ENCODE measurements around the gene APOBEC3B. TPM values are rescaled to one million over a fixed set of nuclear protein-coding genes. Genes with fewer than 3 reads are reported as not detected.

The APOBEC3B gene
- total and polyA plus RNA-seq, 9 of the 15 experiments (the other 6 are each of a cell fraction or from before 2014, with no cell fraction given): 5.9 to 166 (median 43.2) TPM

- no peak overlapping the region for H3K4me2 ChIP-seq (ENCODE audit: insufficient read depth, low read length)
- DNase-seq (ENCODE audit: extremely low read depth in 1 of 4, low spot score in 3 of 4) (no peak), ATAC-seq (no peak), FAIRE-seq (no peak)
- TF ChIP-seq SMARCA5 (IDR thresholded peaks at IDR 0.05): no peak
- no peak for TF ChIP-seq CBFA2T2 (conservative IDR thresholded peaks at IDR 0.05)
- TF ChIP-seq NUFIP1 (IDR thresholded peaks at IDR 0.05; ENCODE audit: partially characterized antibody): no peak
- TF ChIP-seq, protein P1, sequence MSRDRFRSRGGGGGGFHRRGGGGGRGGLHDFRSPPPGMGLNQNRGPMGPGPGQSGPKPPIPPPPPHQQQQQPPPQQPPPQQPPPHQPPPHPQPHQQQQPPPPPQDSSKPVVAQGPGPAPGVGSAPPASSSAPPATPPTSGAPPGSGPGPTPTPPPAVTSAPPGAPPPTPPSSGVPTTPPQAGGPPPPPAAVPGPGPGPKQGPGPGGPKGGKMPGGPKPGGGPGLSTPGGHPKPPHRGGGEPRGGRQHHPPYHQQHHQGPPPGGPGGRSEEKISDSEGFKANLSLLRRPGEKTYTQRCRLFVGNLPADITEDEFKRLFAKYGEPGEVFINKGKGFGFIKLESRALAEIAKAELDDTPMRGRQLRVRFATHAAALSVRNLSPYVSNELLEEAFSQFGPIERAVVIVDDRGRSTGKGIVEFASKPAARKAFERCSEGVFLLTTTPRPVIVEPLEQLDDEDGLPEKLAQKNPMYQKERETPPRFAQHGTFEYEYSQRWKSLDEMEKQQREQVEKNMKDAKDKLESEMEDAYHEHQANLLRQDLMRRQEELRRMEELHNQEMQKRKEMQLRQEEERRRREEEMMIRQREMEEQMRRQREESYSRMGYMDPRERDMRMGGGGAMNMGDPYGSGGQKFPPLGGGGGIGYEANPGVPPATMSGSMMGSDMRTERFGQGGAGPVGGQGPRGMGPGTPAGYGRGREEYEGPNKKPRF (IDR thresholded peaks at IDR 0.05; ENCODE audit: low read depth, low read length): no peak
- TF ChIP-seq, protein P2, sequence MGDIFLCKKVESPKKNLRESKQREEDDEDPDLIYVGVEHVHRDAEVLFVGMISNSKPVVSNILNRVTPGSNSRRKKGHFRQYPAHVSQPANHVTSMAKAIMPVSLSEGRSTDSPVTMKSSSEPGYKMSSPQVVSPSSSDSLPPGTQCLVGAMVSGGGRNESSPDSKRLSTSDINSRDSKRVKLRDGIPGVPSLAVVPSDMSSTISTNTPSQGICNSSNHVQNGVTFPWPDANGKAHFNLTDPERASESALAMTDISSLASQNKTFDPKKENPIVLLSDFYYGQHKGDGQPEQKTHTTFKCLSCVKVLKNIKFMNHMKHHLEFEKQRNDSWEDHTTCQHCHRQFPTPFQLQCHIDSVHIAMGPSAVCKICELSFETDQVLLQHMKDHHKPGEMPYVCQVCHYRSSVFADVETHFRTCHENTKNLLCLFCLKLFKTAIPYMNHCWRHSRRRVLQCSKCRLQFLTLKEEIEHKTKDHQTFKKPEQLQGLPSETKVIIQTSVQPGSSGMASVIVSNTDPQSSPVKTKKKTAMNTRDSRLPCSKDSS (IDR thresholded peaks at IDR 0.05; ENCODE audit: low read depth, partially characterized antibody): no peak
- no peak for TF ChIP-seq RCOR1 (IDR thresholded peaks at IDR 0.05; ENCODE audit: borderline replicate concordance in 1 of 2, low read depth in 2 of 2, low read length in 2 of 2)
- TF ChIP-seq PRPF4 (IDR thresholded peaks at IDR 0.05; ENCODE audit: insufficient read depth, low read depth, low read length, poor library complexity, severe bottlenecking): no peak
- no peak for TF ChIP-seq ADNP (tag; IDR thresholded peaks at IDR 0.05)
- TF ChIP-seq ZC3H4 (CRISPR knock-in tag; IDR thresholded peaks at IDR 0.05; ENCODE audit: borderline replicate concordance): no peak
- TF ChIP-seq, protein P3, sequence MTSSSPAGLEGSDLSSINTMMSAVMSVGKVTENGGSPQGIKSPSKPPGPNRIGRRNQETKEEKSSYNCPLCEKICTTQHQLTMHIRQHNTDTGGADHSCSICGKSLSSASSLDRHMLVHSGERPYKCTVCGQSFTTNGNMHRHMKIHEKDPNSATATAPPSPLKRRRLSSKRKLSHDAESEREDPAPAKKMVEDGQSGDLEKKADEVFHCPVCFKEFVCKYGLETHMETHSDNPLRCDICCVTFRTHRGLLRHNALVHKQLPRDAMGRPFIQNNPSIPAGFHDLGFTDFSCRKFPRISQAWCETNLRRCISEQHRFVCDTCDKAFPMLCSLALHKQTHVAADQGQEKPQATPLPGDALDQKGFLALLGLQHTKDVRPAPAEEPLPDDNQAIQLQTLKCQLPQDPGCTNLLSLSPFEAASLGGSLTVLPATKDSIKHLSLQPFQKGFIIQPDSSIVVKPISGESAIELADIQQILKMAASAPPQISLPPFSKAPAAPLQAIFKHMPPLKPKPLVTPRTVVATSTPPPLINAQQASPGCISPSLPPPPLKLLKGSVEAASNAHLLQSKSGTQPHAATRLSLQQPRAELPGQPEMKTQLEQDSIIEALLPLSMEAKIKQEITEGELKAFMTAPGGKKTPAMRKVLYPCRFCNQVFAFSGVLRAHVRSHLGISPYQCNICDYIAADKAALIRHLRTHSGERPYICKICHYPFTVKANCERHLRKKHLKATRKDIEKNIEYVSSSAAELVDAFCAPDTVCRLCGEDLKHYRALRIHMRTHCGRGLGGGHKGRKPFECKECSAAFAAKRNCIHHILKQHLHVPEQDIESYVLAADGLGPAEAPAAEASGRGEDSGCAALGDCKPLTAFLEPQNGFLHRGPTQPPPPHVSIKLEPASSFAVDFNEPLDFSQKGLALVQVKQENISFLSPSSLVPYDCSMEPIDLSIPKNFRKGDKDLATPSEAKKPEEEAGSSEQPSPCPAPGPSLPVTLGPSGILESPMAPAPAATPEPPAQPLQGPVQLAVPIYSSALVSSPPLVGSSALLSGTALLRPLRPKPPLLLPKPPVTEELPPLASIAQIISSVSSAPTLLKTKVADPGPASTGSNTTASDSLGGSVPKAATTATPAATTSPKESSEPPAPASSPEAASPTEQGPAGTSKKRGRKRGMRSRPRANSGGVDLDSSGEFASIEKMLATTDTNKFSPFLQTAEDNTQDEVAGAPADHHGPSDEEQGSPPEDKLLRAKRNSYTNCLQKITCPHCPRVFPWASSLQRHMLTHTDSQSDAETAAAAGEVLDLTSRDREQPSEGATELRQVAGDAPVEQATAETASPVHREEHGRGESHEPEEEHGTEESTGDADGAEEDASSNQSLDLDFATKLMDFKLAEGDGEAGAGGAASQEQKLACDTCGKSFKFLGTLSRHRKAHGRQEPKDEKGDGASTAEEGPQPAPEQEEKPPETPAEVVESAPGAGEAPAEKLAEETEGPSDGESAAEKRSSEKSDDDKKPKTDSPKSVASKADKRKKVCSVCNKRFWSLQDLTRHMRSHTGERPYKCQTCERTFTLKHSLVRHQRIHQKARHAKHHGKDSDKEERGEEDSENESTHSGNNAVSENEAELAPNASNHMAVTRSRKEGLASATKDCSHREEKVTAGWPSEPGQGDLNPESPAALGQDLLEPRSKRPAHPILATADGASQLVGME (CRISPR knock-in tag; IDR thresholded peaks at IDR 0.05): no peak
- TF ChIP-seq ZNF778 (CRISPR knock-in tag; IDR thresholded peaks at IDR 0.05): no peak
- no peak overlapping the region for H2AFZ ChIP-seq (ENCODE audit: low read depth, low read length)
- no peaks in the 10 kb centered on the region for H3K9me1 ChIP-seq (ENCODE audit: control insufficient read depth, insufficient read depth, low read length)
- peaks cover 3 to 15% of the 10 kb centered on the region in 2 experiments; a peak in 3 of 5 replicates for H3K4me1 ChIP-seq (replicated peaks in 1 of 2; ENCODE audit: control insufficient read depth in 2 of 2, insufficient read depth in 2 of 2, low read length in 2 of 2)
- no peaks in the 10 kb centered on the region for H4K20me1 ChIP-seq (replicated peaks; ENCODE audit: control insufficient read depth, insufficient read depth, low read length)
- intact Hi-C loops (cut with micrococcal nuclease) (no loop called here), in situ Hi-C loops (cut with MboI) (no loop called here)
- no peaks in the 10 kb centered on the region for H3K27me3 ChIP-seq (ENCODE audit: control insufficient read depth in 2 of 2, insufficient read depth in 2 of 2, low read length in 2 of 2)
- no peak overlapping the region for H3K4me3 ChIP-seq
- peaks cover 11% of the 10 kb centered on the region; the same call in 1 of the 3 replicates for H3K36me3 ChIP-seq (ENCODE audit: control insufficient read depth, insufficient read depth, low read length)
- no peaks in the 10 kb centered on the region for H3K9me3 ChIP-seq (replicated peaks; ENCODE audit: control insufficient read depth, insufficient read depth, low read depth, low read length)
- H3K79me2 ChIP-seq (ENCODE audit: control insufficient read depth, insufficient read depth, low read length): no peaks in the 10 kb centered on the region
- 67% methylated on average over 7 of the region's 13 CpGs for WGBS (ENCODE audit: insufficient coverage, low coverage, missing lambda C conversion rate)
- H3K27ac ChIP-seq (ENCODE audit: extremely low read depth, low read depth, low read length): no peak overlapping the region
- BruUV-seq (replicated peaks): no TSS peak
- ChIA-PET CTCF (ENCODE audit: low intra/inter-chr PET ratio) (no interaction called here), POLR2A (interaction anchor here (0.6 kb wide), 2 partner anchors 19 to 291 kb away, joined by 3 read pairs; partner anchors contain the start of gene RPL3)
- H3K9ac ChIP-seq (ENCODE audit: insufficient read depth in 1 of 2, low read depth in 2 of 2, low read length in 2 of 2): no peak overlapping the region; a peak in 1 of 4 replicates
Measured at GRCh38 chr22:39029227-39029626, 47.1 kb downstream of the APOBEC3B start.

Measured in K562 (cell line).